HG02798 (cell line): Measurements from ENCODE around the gene BARX1.

ENCODE experiments used
- ATAC-seq: cut with Tn5 transposase; IDR thresholded peaks from one replicate; pipeline ENCODE4 v1.9.1; 2021; ENCODE audit warnings: mild to moderate bottlenecking; ENCODE audit not compliant: unreplicated experiment, poor library complexity

Gene BARX1

DNA sequence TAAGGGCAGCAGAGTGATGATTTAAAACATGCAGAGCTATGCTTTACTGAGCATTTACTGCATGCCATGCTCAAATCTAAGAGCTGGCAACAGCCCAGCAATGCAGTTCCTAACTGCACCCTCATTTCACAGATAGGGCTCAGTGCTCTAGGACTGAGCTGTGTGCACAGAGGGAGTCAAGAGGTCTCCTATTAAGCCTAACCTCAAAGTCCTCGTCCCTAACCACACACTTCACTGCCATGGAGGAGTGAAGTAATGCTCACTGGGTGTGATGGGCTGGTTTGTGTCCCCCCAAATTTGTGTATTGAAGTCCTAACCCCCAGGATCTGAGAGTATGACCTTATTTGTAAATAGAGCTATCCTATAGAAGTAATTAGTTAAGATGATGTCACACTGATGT, 25.9 kb downstream of the BARX1 start:
- ATAC-seq = no peak

- no peak for ATAC-seq
Measured at GRCh38 chr9:93922535-93922934, 32.6 kb downstream of the BARX1 start.

- ATAC-seq = no peak
Measured at GRCh38 chr9:93920131-93920800, 34.9 kb downstream of the BARX1 start.

DNA sequence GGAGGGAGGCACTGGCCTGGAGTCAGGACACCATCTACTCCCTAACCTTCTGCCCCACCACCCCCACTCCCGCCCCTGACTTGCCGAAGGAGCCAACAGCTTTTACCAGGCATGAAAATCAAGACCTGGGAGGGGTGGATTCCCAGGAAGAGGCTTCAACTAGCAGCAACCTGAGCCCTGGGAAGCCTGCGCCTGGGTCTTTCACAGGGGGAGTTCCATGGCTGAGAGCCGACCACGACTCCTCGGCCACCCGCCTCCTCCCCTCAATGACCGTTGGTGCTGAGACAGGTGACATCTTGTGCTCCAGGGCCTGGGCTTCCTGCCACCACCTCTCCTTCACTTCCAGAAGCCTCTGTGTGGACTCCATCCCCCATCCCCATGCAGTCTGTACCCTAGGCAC, 37.1 kb downstream of the BARX1 start:
- ATAC-seq = no peak

DNA sequence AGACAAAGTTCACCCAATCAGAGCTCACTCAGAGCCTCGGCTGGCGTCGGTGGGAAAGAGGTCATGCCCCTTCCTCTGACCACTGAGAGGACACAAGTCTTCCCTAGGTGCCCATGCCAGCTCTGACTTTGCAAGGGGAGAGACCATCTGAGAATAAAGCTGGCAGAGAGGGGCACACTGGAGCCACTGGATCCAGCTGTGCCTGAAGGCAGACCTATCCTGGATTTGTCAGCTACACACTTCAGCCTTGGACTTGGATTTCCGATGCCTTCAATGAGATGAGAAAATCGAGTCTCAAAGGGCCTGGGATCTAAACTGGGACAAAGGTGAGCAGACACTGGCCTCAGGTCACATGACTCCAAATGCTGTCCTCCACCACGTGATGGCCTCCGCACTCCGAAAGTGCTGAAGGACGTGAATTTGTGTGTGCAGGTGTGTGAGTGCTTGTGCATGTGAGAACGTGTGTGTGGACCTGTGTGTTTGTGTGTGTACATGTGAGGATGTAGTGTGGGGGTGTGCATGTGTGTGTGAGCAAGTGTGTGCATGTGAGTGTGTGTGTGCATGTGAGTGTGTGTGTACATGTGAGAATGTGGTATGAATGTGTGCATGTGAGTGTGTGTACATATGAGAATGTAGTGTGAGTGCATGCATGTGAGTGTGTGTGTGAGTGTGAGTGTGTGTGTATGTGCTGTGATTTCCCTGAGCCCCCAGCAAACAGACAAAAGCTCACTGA, 37.9 kb downstream of the BARX1 start:
- no peak for ATAC-seq

- ATAC-seq = no peak
Measured at GRCh38 chr9:93916358-93916757, 38.8 kb downstream of the BARX1 start.

- ATAC-seq = no peak
Measured at GRCh38 chr9:93911801-93912554, 43.2 kb downstream of the BARX1 start.

DNA sequence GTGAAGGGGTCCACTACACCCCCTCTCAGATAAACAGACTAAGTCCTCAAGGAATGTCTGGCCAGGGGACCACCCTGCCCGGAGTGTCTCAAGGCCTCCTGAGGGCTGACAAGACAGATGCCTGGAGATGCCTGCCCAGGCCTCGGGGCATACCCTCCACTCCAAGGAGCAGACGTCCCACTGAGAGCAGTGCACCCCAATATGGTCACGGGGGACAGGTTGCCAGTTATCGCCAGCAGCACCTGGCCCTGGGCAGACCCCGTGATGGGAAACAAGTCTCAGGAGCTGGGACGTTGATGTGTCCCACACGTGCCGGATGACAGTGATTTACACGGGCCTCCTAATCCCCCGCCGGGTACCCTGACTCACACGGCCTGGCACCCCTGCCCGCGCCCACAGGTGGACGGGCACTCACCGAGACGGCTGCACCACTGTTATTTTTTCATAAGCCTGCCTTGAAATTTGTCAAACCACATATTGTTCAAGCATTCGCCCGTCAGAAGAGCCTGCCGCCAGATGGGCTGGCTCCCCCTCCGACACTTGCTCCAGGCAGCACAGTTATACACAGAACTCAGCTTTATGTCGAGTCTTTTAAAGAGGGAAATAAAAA, 43.9 kb downstream of the BARX1 start:
- ATAC-seq = no peak

DNA sequence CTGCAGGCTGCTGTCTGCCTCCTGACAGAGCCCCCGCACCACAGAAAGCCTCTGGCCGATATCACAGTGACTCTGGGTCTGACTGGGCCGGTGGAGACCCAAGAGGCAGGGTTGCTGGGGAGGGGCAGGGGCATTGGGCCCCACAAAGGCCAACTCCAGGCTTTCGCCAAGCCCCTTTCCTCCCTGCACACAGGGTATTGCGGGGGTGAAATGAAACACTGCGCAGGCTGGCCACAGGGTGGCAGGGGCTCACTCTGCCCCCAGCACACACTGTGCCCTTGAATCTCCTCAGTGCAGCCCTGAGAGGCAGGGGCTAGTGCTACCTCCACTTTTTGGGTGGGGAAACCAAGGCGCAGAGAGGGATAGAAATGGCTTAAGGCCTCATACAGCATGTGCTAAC, 44.6 kb downstream of the BARX1 start:
- no peak for ATAC-seq

DNA sequence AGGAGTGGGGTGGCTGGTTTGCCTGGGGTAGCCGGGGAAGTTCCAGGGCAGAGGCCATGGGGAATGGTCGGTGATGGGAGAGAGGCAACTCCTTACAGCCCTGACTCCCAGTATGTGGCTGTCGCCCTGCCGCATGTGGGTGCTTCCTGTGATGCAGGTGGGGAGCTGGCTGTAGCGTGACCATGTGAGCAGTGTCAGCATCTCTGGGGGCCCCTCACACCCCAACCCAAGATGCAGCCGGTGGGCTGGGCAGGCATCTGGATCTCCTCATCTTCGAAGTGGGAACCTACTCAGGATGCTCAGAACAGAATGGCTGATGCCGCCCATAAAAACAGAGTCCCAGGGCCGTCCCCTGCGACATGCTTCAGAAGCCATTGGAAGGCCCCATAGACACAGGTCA, 45.0 kb downstream of the BARX1 start:
- ATAC-seq = no peak

- no peak for ATAC-seq
Measured at GRCh38 chr9:93909242-93909616, 45.9 kb downstream of the BARX1 start.

DNA sequence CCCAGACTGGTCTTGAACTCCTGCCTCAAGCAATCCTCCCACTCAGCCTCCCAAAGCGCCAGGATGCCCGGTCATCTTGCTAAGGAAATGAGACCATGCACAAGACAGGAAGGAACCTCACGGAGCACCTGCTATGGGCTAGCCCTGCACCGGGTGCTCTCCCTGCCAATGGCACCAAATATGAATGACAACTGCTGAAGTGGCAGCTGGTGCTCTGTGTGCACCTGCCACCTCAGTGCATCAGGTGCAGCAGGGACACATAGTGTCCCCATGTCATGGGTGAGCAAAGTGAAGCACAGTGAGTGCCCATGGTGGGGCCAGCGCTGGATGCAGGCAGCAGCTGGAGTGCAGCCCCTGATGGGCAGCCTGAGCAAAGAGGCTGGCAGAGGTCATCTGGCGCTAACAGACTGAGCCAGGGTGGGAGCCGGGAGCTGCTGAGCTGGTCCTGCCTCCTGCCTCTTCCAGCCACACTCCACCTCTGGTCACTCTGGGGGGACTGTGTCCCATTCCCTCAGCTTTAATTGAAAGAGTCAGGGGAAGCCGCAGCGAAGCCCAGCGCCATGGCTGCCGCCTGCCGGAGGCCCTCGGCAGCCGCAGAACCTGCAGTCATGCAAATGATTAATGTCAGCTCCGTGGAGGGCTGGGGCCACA, 46.4 kb downstream of the BARX1 start:
- no peak for ATAC-seq

DNA sequence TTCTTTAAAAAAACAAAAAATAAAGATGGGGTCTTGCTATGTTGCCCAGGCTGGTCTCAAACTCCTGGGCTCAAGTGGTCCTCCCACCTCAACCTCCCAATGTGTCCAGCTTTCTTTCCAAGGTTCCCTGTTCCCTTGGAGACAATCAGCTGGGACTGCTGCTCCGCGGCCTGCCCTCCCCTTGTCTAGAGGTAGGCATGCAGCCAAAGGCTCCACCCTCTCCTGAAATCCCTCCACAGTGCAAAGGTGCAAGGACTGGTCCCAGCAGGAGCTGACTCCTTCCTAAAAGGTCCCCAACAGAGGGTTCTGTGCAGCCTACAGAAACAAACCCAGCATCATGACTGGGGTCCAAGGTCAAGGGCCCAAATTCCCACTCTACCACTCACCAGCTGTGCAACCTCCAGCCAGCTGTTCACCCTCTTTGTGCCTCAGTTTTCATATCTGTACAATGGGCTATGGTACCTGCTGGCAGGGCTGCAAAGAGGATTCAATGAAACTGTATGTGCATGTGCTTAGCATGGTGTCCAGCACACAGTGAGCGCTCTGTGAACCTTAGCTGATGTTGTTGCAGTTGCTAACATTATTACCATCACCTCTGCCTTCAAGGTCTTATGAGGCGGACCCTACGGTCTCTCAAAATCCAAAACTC, 47.5 kb downstream of the BARX1 start:
- ATAC-seq = no peak

GRCh38 chr9:93906195-93906880, 48.8 kb downstream of the BARX1 start:
- ATAC-seq = no peak

DNA sequence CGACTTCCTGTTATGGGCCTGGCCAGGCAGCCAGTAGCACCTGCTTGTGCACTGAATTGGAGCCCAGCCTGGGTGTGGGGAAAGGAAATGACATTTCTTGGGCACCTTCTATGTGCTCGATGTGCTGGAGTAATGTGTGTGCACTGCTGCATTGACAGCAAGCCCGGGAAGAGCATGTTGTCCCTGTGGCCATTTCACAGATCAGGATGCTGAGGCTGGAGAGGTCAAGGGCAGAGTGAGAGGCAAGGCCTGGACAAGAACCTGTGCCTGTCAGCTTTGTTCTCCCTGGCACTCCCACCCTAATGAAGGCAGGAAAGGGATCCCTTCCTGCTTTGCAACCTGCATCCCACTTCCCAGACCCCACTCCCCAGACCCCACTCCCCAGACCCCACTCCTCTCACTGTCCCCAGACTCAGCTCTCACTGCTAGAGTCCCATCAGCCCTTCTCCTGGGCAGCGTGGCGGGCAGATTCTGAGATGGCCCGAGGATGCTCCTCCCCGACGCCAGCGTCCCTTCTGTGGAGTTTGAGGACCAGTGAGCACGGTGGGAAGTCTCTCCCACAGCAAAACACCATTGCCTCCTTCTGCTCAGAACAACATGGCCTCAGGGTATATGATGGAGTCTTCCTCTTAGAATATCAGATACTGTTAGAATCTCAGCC, 49.6 kb downstream of the BARX1 start:
- no peak for ATAC-seq

- ATAC-seq = no peak
Measured at GRCh38 chr9:93904649-93905472, 50.3 kb downstream of the BARX1 start.

DNA sequence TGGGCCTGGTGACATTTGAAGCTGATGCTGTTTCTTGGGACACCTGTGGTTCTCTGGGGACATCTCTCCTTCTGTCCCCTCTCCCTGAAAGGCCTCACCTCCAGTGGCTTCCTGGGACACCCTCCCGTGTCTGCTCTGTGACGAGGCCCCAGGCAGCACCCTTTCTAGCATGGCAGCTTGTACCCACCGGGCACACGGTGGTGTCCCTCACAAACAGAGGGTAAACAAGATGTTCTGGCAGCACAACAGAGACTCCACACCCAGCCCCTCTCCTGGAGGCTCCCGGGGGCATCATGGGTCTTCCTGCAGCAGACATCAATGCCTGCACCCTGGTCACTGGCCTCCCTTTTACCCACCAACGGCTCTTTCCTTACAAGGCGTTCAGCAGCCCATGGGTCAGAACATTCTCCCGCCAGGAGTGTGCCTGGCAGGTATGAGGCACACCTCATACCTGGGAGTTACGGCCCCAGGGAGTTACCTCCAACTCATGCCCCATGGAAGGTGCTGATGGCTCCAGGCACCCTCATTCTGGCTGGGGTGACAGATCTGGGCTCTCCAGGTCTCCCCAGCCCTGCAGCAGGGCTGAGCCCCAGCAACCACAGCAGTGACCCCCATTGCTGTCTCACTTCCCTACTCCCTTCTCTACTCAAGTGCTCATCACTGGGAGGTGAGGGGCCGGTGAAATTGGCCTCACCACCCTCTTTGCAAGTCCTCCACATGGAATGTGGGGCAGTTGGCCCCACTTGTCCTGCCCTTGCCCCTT, 51.1 kb downstream of the BARX1 start:
- ATAC-seq = no peak
